Right atrium auricular region (tissue), 2 donors: ENCODE measurements around the gene TMEM219. TPM values are rescaled to one million over a fixed set of nuclear protein-coding genes. Genes with fewer than 3 reads are reported as not detected.

Experiments used
- DNase-seq: peaks from one replicate; pipeline ENCODE4 v3.0.0-alpha.2; 2019; ENCODE audit warnings: low spot score
- H3K27ac ChIP-seq, 2 donors: fragments of 200-600 bp; sonication (generic); 1 replicate in 1 of 2; 2 replicates in 1 of 2; pipeline ENCODE4 v1.5.1; 2016 to 2019
- H3K27me3 ChIP-seq, 2 donors: fragments of 200-600 bp; sonication (generic); one replicate each; pipeline versions ENCODE4 v1.5.1 to v1.6.0; 2017 to 2019
- H3K36me3 ChIP-seq: fragments of 200-600 bp; sonication (generic); one replicate; pipeline ENCODE4 v1.5.1; 2016
- H3K4me1 ChIP-seq, 2 donors: fragments of 200-600 bp; sonication (generic); one replicate each; pipeline versions ENCODE4 v1.5.1 to v1.6.0; 2017 to 2019
- H3K4me3 ChIP-seq, 2 donors: fragments of 200-600 bp; sonication (generic); 1 replicate in 1 of 2; 2 replicates in 1 of 2; pipeline ENCODE4 v1.5.1; 2017 to 2019; ENCODE audit warnings: mild to moderate bottlenecking in 1 of 2, moderate library complexity in 1 of 2
- H3K9me3 ChIP-seq, 2 donors: fragments of 200-600 bp; sonication (generic); one replicate each; pipeline ENCODE4 v1.5.1; 2019
- total RNA-seq, 2 donors: library from RNA; depleted of rRNA; stranded (reverse); fragments of >200 nt; gene quantifications; one replicate each; pipeline ENCODE4 v1.1.0, GENCODE V29; 2016
- TF ChIP-seq, protein P1 (sequence below), 2 donors: fragments of 200-600 bp; sonication (generic); IDR thresholded peaks; one replicate each; pipeline ENCODE4 v1.5.1; 2019; ENCODE audit warnings: antibody characterized with exemption in 2 of 2

The TMEM219 gene
- total RNA-seq, 2 donors from 2014 or later, result 100 to 107 TPM

DNA sequence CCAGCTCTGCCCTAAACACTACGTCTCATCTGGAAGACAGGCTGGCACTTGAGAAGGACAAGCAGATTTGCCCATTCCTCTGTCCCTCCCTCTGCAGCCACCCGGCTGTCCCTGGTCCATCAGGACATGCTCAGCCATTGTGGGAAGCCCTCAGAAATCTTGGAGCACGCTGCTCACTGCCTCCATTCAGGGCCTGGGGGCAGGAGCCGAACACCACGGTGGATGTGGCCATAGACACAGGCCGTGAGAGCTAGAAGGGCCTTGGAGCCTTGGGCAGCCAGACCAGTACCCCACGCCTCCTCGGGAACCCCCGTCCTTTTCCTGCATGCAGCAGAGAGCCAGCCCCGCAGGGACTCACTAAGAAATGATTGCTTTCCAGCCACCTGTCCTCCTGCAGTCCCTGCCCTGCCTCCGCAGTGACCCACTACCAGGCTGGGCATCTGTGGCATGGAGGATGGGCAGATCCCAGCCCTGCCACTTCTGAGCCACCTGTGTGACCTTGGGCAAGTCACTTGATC lies 45.6 kb downstream of the TMEM219 start:
- TF ChIP-seq, protein P1, sequence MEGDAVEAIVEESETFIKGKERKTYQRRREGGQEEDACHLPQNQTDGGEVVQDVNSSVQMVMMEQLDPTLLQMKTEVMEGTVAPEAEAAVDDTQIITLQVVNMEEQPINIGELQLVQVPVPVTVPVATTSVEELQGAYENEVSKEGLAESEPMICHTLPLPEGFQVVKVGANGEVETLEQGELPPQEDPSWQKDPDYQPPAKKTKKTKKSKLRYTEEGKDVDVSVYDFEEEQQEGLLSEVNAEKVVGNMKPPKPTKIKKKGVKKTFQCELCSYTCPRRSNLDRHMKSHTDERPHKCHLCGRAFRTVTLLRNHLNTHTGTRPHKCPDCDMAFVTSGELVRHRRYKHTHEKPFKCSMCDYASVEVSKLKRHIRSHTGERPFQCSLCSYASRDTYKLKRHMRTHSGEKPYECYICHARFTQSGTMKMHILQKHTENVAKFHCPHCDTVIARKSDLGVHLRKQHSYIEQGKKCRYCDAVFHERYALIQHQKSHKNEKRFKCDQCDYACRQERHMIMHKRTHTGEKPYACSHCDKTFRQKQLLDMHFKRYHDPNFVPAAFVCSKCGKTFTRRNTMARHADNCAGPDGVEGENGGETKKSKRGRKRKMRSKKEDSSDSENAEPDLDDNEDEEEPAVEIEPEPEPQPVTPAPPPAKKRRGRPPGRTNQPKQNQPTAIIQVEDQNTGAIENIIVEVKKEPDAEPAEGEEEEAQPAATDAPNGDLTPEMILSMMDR (IDR thresholded peaks at IDR 0.05), result no peak
- H3K36me3 ChIP-seq, result no peaks in the 10 kb centered on the region
- H3K4me1 ChIP-seq, result peaks cover 0 to 31% of the 10 kb centered on the region in 2 donors
- H3K27me3 ChIP-seq, result peaks cover 23 to 25% of the 10 kb centered on the region in 2 donors
- H3K9me3 ChIP-seq, result no peaks in the 10 kb centered on the region
- H3K27ac ChIP-seq, result no peak overlapping the region
- DNase-seq, result no peak
- H3K4me3 ChIP-seq, result no peak overlapping the region

DNA sequence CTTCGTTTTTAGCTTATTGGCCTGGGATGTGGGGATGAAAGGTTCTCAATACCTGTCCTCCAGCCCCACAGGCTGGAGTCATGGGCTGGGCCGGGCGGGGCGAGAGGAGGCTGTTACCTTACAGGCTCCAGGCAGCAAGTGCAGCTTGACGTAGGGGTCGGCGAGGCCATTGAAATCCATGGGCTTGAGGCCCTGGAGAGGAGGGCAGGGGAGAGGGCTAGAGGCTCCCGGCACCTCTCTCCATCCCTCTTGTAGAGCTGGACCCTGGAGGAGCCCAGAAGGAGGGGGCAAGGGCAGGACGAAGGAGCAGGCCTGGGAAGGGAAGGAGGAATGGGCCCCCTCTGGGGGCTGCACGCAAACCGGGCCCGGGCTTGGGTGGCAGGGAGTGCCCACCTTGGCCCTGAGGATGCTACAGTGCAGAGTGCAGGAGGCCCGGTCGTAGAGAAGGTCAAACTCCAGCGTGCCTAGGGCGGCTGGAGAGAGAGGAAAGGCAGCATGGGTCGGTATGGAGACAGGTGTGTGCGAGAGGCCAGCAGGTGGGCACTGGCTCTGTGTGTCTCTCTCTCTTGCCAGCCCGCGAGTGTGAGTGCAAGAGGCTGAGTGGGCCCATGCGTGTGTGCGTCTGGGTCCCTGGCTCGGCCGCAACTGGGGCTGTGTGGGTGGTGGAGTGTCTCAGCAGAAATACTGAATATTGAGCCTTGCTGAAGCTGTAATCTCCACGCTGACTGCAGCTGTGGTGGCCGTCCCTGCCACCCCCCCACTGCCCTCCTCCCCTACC lies 47.4 kb downstream of the TMEM219 start:
- Histone ChIP-seq H3K27me3 (peaks cover 23 to 25% of the 10 kb centered on the region in 2 donors), H3K4me3 (no peak overlapping the region), H3K9me3 (no peaks in the 10 kb centered on the region), H3K36me3 (no peaks in the 10 kb centered on the region), H3K4me1 (peaks cover 0 to 31% of the 10 kb centered on the region in 2 donors), H3K27ac (no peak overlapping the region)
- TF ChIP-seq, protein P1 (IDR thresholded peaks at IDR 0.05), result no peak
- no peak for DNase-seq

DNA sequence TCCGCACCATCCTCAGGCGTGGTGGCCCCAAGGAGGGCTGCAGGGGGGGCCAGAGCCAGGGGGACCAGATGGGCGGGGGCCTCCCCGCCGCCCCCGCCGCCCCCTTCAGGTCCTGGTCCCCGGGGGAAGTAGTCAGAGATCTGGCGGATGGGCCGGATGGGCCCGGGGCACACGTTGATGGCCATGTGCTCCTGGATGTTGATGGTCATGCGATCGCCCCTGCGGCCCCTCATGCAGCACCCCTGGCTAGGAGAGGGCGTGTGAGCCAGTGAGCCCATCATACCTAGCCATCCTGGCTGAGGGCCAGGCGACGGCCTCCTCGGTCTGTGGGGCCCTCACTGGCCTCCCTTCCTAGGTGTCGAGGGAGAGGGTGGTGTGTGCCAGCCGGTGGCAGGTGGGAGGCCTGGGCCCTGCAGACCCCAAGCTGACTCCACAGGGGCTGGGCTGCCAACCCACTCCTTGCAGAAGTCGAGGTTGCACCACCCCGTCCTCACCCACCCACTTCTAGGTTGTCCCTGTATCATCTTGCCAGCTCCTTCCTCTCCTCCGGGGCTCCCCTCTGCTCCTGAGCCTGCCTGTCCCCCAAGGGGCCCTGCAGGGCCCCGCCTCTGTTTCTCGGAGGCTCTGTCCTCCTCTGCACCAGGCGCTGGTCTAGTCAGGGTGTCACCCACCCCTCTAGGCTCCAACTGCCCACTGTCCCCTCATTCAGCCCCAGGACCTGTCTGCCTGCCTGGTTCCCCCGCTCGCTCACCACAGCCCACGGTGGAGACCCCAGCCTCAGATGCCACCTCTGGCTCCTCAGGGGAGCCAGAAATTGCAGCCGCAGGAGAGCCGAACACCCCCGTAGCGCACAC lies 48.3 kb downstream of the TMEM219 start:
- TF ChIP-seq, protein P1 (IDR thresholded peaks at IDR 0.05), result no peak
- no peaks in the 10 kb centered on the region for H3K9me3 ChIP-seq
- peaks cover 0 to 30% of the 10 kb centered on the region in 2 donors for H3K4me1 ChIP-seq
- H3K27me3 ChIP-seq, result peaks cover 23 to 25% of the 10 kb centered on the region in 2 donors
- no peak overlapping the region for H3K27ac ChIP-seq
- DNase-seq, result no peak
- no peaks in the 10 kb centered on the region for H3K36me3 ChIP-seq
- H3K4me3 ChIP-seq, result peak overlapping the region; percentile 11 to 47

DNA sequence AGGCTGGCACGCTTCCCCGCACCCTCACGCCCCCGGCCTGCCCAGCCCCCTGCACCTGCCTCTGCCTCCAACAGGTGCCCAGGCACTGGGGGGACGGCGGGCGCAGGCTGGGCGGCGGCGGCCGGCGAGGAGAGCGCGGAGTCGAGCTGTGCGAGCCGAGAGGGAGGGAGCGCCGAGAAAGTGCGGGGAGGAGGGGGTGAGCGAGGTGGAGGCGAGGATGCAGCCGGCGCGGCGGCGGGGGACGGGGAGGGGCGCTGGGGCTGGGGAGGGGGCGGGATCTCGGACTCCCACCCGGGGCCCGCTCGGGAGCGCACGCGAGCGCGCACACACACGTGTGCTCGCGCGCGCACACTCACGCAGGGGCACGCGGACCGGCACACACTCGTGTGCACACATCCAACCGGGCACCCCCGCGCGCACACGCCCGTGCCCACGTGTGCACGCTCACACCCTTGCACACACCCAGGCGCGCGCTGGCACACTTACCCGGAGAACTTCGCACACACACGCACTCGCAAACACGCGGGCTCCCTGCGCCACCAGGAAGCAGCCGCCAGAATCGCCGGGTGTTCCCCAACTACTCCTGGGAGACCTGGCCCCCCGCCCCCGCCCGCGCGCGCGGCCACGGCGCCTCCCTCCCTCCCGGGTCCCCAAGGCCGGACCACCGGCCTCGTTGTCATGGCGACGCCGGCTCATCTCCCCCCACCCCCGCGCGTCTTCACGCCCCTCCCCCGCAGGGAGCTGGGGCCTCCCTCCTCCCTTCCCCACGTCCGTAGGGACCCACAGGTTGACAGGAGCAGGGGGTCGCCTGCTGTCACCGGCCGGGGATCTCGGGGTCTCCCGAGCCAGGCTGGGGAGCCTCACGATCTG lies 49.2 kb downstream of the TMEM219 start, which contains the start of gene DOC2A:
TSS of gene DOC2A (minus strand) at position 184 of the 870 bp plus-strand sequence. CDS start 805 bp downstream, outside the sequence.
- Histone ChIP-seq H3K4me1 (peaks cover 0 to 25% of the 10 kb centered on the region in 2 donors), H3K27me3 (peaks cover 23 to 25% of the 10 kb centered on the region in 2 donors), H3K9me3 (no peaks in the 10 kb centered on the region), H3K36me3 (no peaks in the 10 kb centered on the region), H3K4me3 (peak within 1 kb of the TSS; percentile 11 to 47), H3K27ac (no peak within 1 kb of the TSS)
- DNase-seq, result no peak
- TF ChIP-seq, protein P1 (IDR thresholded peaks at IDR 0.05), result no peak
